ENCODE data around the gene PLEKHJ1. TPM values are rescaled to one million over a fixed set of nuclear protein-coding genes. Genes with fewer than 3 reads are reported as not detected.
A peak's percentile ranks its signal among the peaks of the same experiment; 100 is the strongest.

PLEKHJ1 gene
- total and polyA plus RNA-seq, 2 of the 13 experiments (the other 11 are each of a cell fraction or from before 2014, with no cell fraction given) = 70.5 to 130 TPM

DNA sequence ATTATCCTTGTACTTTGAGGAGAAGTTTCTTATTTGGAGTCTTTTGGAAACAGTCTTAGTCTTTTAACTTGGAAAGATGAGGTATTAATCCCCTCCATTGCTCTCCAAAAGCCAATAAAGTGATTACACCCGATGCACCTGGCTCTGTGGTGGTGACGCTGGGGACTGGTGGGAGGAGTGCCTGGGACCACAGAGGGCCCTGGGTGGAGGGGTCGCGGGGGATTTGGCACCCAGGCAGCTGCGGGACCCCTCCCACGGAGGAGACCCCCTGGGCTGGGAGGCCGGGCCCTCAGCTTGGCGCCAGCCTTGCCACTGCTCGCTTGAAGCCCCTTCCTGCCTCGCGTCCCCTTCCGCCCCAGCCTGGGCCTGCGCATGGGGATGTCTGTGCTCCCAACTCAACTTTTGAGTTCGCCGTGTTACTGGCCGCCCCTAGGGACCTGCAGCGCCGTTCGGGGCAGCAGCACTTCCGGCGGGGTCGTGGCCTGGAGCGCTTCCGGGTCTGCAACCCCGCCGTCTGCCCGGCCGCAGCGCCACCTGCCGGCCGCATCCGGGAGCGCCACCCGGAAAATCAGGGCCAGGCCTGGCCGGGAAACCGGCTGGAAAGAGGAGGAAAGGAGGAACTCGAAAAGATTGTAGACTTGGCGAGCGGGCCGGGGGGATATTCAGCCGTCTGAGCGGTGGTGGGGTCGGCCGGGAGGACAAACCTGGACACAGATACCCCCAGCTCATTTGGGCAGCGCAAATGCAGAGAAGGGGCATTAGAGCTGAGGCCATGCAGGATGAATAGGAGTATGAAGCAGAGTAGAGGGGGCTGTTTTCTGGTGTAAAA, 37.4 kb upstream of the PLEKHJ1 start (continued):
- TF ChIP-seq GTF2F1 (IDR thresholded peaks at IDR 0.05; ENCODE audit: low read length) (no peak), ZBTB33 (CRISPR knock-in tag; IDR thresholded peaks at IDR 0.05) (peak; percentile 81), NONO (IDR thresholded peaks at IDR 0.05) (no peak), NONO (CRISPR knock-in tag; conservative IDR thresholded peaks at IDR 0.05) (peak; percentile 79), ZNF556 (CRISPR knock-in tag; IDR thresholded peaks at IDR 0.05; ENCODE audit: borderline replicate concordance) (peak; percentile 66; the same call in 1 of the 2 replicates), ZFP36L2 (CRISPR knock-in tag; IDR thresholded peaks at IDR 0.05) (no peak), NR2C2 (CRISPR knock-in tag; IDR thresholded peaks at IDR 0.05; ENCODE audit: borderline replicate concordance) (peak; percentile 99), KLF13 (CRISPR knock-in tag; IDR thresholded peaks at IDR 0.05) (peak; percentile 60; the same call in 1 of the 2 replicates), SP1 (IDR thresholded peaks at IDR 0.05) (no peak), SP1 (CRISPR knock-in tag; IDR thresholded peaks at IDR 0.05) (no peak; the same call in 1 of the 2 replicates), ZNF619 (CRISPR knock-in tag; IDR thresholded peaks at IDR 0.05) (no peak), ZNF335 (CRISPR knock-in tag; IDR thresholded peaks at IDR 0.05) (peak; percentile 57; the same call in 1 of the 2 replicates), DMTF1 (CRISPR knock-in tag; IDR thresholded peaks at IDR 0.05) (no peak), AKAP8 (CRISPR knock-in tag; IDR thresholded peaks at IDR 0.05) (peak; percentile 100), HNRNPK (IDR thresholded peaks at IDR 0.05; ENCODE audit: low read depth, low read length, poor library complexity, severe bottlenecking) (peak; percentile 29), CREB1 (IDR thresholded peaks at IDR 0.05) (no peak), CREB1 (CRISPR knock-in tag; IDR thresholded peaks at IDR 0.05) (no peak), ZNF563 (CRISPR knock-in tag; IDR thresholded peaks at IDR 0.05) (peak; percentile 84; the same call in 1 of the 2 replicates), RAD21 (CRISPR knock-in tag; IDR thresholded peaks at IDR 0.05) (peak; percentile 92), MED8 (CRISPR knock-in tag; IDR thresholded peaks at IDR 0.05; ENCODE audit: insufficient replicate concordance) (peak; percentile 57), KDM3A (CRISPR knock-in tag; IDR thresholded peaks at IDR 0.05; ENCODE audit: low read depth) (peak; percentile 95; the same call in 1 of the 2 replicates), MYNN (CRISPR knock-in tag; IDR thresholded peaks at IDR 0.05; ENCODE audit: low read depth) (peak; percentile 88; the same call in 1 of the 2 replicates)
- TF ChIP-seq, protein P1, sequence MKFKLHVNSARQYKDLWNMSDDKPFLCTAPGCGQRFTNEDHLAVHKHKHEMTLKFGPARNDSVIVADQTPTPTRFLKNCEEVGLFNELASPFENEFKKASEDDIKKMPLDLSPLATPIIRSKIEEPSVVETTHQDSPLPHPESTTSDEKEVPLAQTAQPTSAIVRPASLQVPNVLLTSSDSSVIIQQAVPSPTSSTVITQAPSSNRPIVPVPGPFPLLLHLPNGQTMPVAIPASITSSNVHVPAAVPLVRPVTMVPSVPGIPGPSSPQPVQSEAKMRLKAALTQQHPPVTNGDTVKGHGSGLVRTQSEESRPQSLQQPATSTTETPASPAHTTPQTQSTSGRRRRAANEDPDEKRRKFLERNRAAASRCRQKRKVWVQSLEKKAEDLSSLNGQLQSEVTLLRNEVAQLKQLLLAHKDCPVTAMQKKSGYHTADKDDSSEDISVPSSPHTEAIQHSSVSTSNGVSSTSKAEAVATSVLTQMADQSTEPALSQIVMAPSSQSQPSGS (CRISPR knock-in tag; IDR thresholded peaks at IDR 0.05) = peak; percentile 56; the same call in 1 of the 2 replicates
- TF ChIP-seq, protein P2, sequence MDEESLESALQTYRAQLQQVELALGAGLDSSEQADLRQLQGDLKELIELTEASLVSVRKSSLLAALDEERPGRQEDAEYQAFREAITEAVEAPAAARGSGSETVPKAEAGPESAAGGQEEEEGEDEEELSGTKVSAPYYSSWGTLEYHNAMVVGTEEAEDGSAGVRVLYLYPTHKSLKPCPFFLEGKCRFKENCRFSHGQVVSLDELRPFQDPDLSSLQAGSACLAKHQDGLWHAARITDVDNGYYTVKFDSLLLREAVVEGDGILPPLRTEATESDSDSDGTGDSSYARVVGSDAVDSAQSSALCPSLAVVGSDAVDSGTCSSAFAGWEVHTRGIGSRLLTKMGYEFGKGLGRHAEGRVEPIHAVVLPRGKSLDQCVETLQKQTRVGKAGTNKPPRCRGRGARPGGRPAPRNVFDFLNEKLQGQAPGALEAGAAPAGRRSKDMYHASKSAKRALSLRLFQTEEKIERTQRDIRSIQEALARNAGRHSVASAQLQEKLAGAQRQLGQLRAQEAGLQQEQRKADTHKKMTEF (CRISPR knock-in tag; IDR thresholded peaks at IDR 0.05) = peak; percentile 79; the same call in 1 of the 2 replicates
